ENCODE data around the gene GOLGA8S.
"Not testable (repeated sequence)": the region's sequence is repeated elsewhere in the genome, so short reads cannot be mapped to it uniquely, and the experiment has no call there.

The GOLGA8S gene

DNA sequence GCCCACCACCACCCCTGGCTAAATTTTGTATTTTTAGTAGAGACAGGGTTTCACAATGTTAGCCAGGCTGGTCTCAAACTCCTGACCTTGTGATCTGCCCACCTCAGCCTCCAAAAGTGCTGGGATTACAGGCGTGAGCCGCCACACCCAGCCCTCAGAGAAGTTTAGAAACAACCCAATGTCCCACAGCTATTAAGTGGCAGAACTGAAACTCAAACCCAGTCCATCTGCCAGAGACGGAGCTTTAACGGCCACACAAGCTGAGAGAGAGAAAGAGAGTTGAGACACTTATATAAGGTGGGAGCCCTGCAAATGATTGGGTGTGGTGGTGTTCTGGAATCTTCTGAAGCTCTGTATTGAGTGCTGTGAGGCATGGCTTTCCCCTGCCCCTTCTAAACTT is 43.8 kb downstream of the GOLGA8S start:
- DNase-seq: not testable (repeated sequence)

DNA sequence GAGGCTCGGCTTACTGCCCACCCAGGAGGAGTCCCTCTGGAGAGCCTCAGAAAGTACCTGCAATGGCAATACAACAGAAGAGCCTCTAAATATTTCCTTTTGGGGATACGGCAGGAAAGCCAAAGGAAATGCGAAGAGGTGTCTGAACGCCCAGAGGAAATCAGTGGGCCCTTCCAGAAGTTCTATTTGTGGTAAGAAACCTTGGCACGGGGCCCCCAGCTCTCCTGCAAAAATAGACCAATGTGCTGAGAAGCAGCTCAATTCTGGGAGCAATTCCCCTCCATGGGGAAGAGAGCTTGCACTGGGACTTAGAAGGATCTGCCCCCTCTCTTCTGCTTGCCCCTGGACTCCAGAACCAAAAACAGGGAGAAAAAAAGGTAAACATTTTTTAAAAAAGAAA is 44.7 kb downstream of the GOLGA8S start:
- not testable (repeated sequence) for DNase-seq

DNA sequence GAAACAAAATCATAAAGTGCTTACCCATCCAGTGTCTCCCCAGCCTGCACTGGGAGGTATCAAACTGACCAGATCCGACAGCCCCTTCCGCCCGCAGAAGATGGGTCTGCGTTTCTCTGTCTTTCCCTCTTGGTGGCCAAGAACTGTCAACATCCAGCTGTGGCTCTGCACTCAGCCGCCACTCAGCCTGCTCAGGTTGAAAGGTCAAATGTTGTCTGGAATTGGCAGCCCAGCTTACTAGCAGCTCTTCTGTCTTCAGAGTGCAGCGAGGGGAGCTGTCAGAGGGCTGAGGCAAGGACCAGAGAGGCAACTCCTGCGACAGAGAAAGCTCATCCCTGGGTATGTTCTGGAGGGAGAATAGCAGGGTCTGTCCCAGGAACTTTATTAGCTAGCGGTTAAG is 47.1 kb downstream of the GOLGA8S start:
- DNase-seq: no peak

DNA sequence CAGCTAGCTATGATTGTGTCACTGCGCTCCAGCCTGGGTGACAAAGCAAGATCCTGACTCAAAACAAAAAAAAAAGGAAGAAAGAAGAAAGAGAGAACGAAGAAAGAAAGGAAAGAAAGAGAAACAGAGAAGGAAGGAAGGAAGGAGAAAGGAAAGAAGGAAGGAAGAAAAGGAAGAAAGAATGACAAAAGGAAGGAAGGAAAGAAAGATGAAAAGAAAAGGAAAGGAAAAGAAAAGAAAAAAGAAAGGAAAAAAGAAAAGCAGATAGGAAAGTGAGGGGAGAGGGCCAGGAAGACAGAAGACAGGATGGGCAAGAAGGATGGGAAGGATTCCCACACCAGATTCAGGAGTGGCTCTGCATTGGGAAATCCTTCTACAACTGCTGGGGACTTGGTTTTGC is 47.6 kb downstream of the GOLGA8S start:
- no peak for DNase-seq

DNA sequence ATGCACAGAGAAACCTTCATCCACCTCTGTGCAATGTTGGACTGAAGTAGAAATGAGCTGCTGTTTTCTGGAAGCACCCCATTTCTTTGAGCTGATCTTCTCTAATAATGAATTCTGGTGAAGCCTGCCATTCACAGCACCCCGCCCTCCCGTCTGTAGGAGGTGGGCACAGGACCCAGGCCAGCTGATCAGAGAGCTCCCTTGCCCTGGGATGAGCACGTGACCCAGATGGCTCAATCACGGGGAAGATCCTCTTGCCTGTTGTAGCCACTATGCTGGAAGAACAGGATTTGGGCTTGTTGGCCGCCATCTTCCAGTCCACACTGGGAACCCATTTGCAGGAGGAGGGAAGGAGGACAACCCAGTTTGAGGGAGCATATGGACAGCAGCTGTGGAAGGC is 48.0 kb downstream of the GOLGA8S start:
- DNase-seq: no peak

DNA sequence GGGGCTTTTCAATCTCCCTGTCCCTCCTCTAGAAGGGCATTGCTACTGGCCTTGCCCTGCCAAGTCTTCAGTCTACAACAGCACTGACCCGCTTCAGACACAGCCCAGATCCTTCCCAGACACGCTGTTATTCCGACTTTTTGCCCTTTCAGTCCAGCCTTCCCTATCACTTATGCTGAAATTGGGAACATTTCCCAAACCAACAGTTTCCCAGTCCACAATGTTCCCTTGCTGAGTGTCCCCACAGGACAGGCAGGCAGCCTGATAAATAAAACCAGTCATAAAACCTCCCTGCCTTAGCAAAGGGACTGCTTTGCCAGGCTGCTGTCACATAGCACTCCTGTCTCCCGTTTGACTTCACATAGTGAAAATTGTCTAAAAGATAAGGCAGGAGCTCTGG is 49.0 kb downstream of the GOLGA8S start:
- no peak for DNase-seq

DNA sequence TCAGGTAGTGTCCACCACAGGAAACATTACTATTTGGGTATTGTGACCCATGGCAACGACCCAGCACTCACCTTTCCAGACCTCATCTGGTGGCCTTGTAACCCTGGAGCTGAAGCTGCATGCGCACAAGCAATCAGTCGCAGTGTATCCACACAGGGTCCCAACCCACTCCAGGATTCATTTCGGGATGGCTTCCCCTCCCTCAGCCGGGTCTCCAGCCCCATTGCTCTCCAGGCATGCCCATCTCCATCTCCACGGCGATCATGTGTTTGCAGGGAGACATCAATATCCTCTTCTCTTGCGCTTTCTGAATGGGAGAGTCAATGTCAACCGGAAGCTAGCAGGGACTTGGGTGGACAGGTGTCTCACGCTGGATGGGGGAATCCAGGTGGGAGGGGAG is 57.3 kb downstream of the GOLGA8S start:
- DNase-seq: no peak

DNA sequence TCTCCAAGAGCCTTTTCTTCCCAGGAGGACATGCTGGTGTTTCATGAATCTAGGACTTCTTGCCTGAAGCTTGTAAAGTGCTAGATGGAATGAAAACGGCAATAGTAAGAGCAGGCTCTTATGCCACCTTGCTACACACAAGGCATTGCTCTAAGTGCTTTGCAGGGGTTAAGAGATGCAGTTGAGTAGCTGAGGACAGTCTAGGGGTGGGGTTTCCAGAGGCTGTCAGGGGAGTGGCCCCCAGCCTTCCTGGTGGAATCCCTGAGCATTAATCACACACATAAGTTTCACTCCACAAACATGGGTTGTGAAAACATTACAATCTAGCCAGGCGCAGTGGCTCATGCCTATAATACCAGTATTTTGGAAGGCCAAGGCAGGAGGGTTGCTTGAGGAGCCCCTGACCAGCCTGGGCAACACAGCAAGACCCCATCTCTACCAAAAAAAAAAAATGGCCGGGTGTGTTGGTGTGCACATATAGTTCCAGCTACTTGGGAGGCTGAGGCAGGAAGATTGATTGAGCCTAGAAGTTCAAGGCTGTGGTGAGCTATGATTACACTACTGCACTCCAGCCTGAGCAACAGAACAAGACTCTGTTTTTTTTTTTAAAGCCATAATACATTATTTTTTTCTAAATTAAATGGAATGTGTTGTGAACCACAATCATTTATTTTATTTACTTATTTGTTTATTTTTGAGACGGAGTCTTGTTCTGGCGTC is 58.5 kb downstream of the GOLGA8S start:
- DNase-seq: not testable (repeated sequence)
